GM12892 (cell line): Measurements from ENCODE around the gene OTUD6A.

Experiments used
- POLR2A ChIP-seq: IDR thresholded peaks from 2 replicates; pipeline ENCODE4 v1.6.1; 2011; ENCODE audit warnings: low read depth, low read length, control low read depth
- POLR2AphosphoS5 ChIP-seq: IDR thresholded peaks from 2 replicates; pipeline ENCODE4 v1.6.1; 2011; ENCODE audit warnings: low read depth, low read length, control low read depth
- TAF1 ChIP-seq: IDR thresholded peaks from 2 replicates; pipeline ENCODE4 v1.6.1; 2011; ENCODE audit warnings: low read depth, mild to moderate bottlenecking, control low read depth, low read length, borderline replicate concordance

GRCh38 chrX:70049406-70049805 lies 12.9 kb upstream of the OTUD6A start:
- TF ChIP-seq POLR2AphosphoS5 = no peak
- no peak for TF ChIP-seq POLR2A
- no peak for TF ChIP-seq TAF1
